Panc1 (cell line): Measurements from ENCODE around the gene FAHD1. TPM values are rescaled to one million over a fixed set of nuclear protein-coding genes. Genes with fewer than 3 reads are reported as not detected.

ENCODE experiments used
- ATAC-seq: fragments of 200-7000 bp; cut with Tn5 transposase; 2 replicates; pipeline ENCODE4 v1.9.1; 2020; ENCODE audit warnings: mild to moderate bottlenecking, moderate library complexity
- BruUV-seq: library from RNA; stranded (reverse); fragments of 400-500 nt; replicated peaks from 2 replicates; lab custom pipeline; 2021; lab: Mats Ljungman, UMichigan
- CTCF ChIA-PET: fragments of 300-600 bp; sonication (Branson Sonifier 250); formaldehyde crosslinking; loops from one replicate; lab custom pipeline; 2022; ENCODE audit warnings: antibody characterized with exemption; lab: Charles Lee
- POLR2A ChIA-PET: fragments of 300-600 bp; sonication (Branson Sonifier 250); formaldehyde crosslinking; loops from one replicate; lab custom pipeline; 2022; ENCODE audit warnings: antibody characterized with exemption; lab: Charles Lee
- DNase-seq: peaks from one replicate; pipeline ENCODE4 v3.0.0-alpha.2; 2010; ENCODE audit warnings: low read depth, low spot score
- H3K27ac ChIP-seq: 2 replicates; pipeline ENCODE4 v1.5.1; 2011; ENCODE audit warnings: mild to moderate bottlenecking, low read length, inconsistent platforms
- H3K27me3 ChIP-seq: fragments of 200-500 bp; sonication (Bioruptor generic); 2 replicates; pipeline ENCODE4 v1.6.0; 2014; ENCODE audit warnings: low read length, inconsistent platforms; ENCODE audit not compliant: control insufficient read depth, insufficient read depth
- H3K36me3 ChIP-seq: fragments of 200-500 bp; sonication (Bioruptor generic); 2 replicates; pipeline ENCODE4 v1.5.1; 2014; ENCODE audit warnings: inconsistent platforms, mild to moderate bottlenecking, low read length, moderate library complexity; ENCODE audit not compliant: control insufficient read depth, insufficient read depth
- H3K4me1 ChIP-seq: 2 replicates; pipeline ENCODE4 v1.5.1; 2011; ENCODE audit warnings: inconsistent platforms, mild to moderate bottlenecking, low read length, moderate library complexity; ENCODE audit not compliant: control insufficient read depth, insufficient read depth
- H3K4me3 ChIP-seq, 2 experiments: 2 replicates each; pipeline ENCODE4 v1.5.1; 2011 to 2012; ENCODE audit warnings: low read depth in 2 of 2, low read length in 2 of 2, mild to moderate bottlenecking in 2 of 2, inconsistent platforms in 1 of 2, moderate library complexity in 1 of 2
- H3K9me3 ChIP-seq: fragments of 200-500 bp; sonication (Bioruptor generic); 2 replicates; pipeline ENCODE4 v1.5.1; 2014; ENCODE audit warnings: low read depth, mild to moderate bottlenecking, inconsistent platforms, low read length, moderate library complexity; ENCODE audit not compliant: control insufficient read depth, insufficient read depth
- POLR2AphosphoS5 ChIP-seq: IDR thresholded peaks from 2 replicates; pipeline ENCODE4 v1.6.1; 2012; ENCODE audit warnings: mild to moderate bottlenecking, low read depth, low read length, moderate library complexity
- SIN3A ChIP-seq: IDR thresholded peaks from 2 replicates; pipeline ENCODE4 v1.6.1; 2012; ENCODE audit warnings: low read depth, mild to moderate bottlenecking, low read length, moderate library complexity, borderline replicate concordance; ENCODE audit not compliant: insufficient read depth
- TCF7L2 ChIP-seq: IDR thresholded peaks from 2 replicates; pipeline ENCODE4 v1.6.1; 2011; ENCODE audit warnings: mild to moderate bottlenecking, low read depth, low read length, inconsistent platforms
- in situ Hi-C: cut with HindIII; loops from 2 replicates; pipeline ENCODE4 v1.10.0; 2016; ENCODE audit warnings: low sequenced_read_pairs, low pct_unique_long_range_greater_than_20kb
- intact Hi-C: fragments of 100-400 bp; cut with micrococcal nuclease; formaldehyde crosslinking; loops from one replicate; pipeline ENCODE4 v1.10.0; 2022; ENCODE audit not compliant: unreplicated experiment
- total RNA-seq: library from RNA; stranded (reverse); gene quantifications from one replicate; pipeline ENCODE4 v1.2.1, GENCODE V29; 2021; ENCODE audit not compliant: unreplicated experiment
- TF ChIP-seq, protein P1 (sequence below), 2 experiments: IDR thresholded peaks; 2 replicates each; pipeline ENCODE4 v1.6.1; 2011 to 2012; ENCODE audit warnings: low read depth in 2 of 2, control low read depth in 1 of 2, low read length in 1 of 2, mild to moderate bottlenecking in 1 of 2, moderate library complexity in 1 of 2; ENCODE audit not compliant: insufficient read depth in 1 of 2
- TF ChIP-seq, protein P2 (sequence below): fragments of 450-650 bp; IDR thresholded peaks from 2 replicates; pipeline ENCODE4 v1.5.1; 2017; ENCODE audit warnings: mild to moderate bottlenecking

Gene FAHD1
- total RNA-seq, 1 experiment from 2014 or later: 34.6 TPM

DNA sequence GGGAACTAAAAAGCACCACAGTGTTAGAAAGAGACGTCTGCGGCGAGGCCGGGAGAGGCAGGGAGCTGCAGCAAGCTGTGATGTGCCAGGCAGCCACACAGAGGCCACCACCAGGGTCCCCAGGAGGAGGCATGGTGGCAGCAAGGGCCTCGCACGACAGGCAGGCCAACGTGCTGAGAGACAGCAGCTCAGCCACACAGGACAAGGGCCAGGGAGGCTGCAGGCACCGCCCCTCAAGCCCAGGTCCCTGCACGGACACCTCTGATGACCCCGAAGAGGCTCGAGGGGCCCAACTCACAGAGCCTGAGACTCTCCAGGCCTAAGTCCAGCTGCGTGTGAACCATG, 6.1 kb upstream of the FAHD1 start:
- ChIA-PET CTCF (no interaction called here), POLR2A (no interaction called here)
- TF ChIP-seq POLR2AphosphoS5 (no peak), TCF7L2 (no peak), SIN3A (no peak)
- TF ChIP-seq, protein P1, sequence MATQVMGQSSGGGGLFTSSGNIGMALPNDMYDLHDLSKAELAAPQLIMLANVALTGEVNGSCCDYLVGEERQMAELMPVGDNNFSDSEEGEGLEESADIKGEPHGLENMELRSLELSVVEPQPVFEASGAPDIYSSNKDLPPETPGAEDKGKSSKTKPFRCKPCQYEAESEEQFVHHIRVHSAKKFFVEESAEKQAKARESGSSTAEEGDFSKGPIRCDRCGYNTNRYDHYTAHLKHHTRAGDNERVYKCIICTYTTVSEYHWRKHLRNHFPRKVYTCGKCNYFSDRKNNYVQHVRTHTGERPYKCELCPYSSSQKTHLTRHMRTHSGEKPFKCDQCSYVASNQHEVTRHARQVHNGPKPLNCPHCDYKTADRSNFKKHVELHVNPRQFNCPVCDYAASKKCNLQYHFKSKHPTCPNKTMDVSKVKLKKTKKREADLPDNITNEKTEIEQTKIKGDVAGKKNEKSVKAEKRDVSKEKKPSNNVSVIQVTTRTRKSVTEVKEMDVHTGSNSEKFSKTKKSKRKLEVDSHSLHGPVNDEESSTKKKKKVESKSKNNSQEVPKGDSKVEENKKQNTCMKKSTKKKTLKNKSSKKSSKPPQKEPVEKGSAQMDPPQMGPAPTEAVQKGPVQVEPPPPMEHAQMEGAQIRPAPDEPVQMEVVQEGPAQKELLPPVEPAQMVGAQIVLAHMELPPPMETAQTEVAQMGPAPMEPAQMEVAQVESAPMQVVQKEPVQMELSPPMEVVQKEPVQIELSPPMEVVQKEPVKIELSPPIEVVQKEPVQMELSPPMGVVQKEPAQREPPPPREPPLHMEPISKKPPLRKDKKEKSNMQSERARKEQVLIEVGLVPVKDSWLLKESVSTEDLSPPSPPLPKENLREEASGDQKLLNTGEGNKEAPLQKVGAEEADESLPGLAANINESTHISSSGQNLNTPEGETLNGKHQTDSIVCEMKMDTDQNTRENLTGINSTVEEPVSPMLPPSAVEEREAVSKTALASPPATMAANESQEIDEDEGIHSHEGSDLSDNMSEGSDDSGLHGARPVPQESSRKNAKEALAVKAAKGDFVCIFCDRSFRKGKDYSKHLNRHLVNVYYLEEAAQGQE (IDR thresholded peaks at IDR 0.05; ENCODE audit: insufficient read depth in 1 of 2, low read depth in 2 of 2, low read length in 1 of 2): no peak
- TF ChIP-seq, protein P2, sequence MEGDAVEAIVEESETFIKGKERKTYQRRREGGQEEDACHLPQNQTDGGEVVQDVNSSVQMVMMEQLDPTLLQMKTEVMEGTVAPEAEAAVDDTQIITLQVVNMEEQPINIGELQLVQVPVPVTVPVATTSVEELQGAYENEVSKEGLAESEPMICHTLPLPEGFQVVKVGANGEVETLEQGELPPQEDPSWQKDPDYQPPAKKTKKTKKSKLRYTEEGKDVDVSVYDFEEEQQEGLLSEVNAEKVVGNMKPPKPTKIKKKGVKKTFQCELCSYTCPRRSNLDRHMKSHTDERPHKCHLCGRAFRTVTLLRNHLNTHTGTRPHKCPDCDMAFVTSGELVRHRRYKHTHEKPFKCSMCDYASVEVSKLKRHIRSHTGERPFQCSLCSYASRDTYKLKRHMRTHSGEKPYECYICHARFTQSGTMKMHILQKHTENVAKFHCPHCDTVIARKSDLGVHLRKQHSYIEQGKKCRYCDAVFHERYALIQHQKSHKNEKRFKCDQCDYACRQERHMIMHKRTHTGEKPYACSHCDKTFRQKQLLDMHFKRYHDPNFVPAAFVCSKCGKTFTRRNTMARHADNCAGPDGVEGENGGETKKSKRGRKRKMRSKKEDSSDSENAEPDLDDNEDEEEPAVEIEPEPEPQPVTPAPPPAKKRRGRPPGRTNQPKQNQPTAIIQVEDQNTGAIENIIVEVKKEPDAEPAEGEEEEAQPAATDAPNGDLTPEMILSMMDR: no peak
- Histone ChIP-seq H3K36me3 (no peaks in the 10 kb centered on the region), H3K27me3 (no peaks in the 10 kb centered on the region), H3K4me3 (no peak overlapping the region), H3K9me3 (no peaks in the 10 kb centered on the region), H3K27ac (no peak overlapping the region), H3K4me1 (0 out of 2 replicates have a peak, but pooled peaks cover 10% of the 10 kb centered on the region)
- no peak for ATAC-seq
- no TSS peak for BruUV-seq
- in situ Hi-C loops: no loop called here
- no peak for DNase-seq
- intact Hi-C loops: no loop called here

DNA sequence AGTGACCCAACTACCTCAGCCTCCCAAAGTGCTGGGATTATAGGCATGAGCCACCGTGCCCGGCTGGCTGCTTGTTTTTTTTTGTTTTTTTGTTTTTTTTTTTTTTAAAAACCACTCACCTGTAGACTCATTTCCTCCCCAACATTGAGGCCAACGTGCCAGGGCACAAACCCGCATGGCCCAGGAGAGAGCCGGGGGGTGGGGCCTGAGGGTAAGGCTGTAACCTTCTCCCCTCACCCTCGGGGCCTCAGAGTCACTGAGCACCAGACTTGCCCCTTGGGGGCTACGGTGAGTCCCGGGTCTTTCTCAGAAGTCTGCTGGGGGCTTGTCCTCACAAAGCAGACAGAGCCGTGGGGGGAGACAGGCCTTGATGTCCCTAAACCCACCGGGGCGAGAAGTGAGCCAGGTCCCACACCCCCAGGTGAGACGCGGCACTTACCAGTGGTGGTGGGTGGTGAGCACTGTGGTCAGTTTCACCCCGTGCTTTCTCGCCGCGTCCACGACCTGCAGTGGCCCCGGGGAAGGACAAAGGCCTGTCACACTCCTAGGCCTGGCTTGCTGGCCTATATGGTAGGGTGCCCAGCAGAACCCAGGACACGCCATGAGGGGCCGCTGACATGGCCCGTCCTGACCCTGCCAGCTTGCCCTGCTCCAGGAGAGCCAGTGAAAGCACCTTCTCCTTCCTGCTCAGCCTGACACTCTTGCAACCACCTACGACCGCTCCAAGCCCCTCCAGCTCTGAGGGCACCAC, 5.0 kb upstream of the FAHD1 start:
- no peaks in the 10 kb centered on the region for H3K27me3 ChIP-seq
- no peaks in the 10 kb centered on the region for H3K36me3 ChIP-seq
- BruUV-seq: no TSS peak
- H3K4me1 ChIP-seq: 0 out of 2 replicates have a peak, but pooled peaks cover 10% of the 10 kb centered on the region
- POLR2A ChIA-PET: no interaction called here
- in situ Hi-C loops (no loop called here), intact Hi-C loops (no loop called here)
- no peaks in the 10 kb centered on the region for H3K9me3 ChIP-seq
- no peak overlapping the region for H3K4me3 ChIP-seq
- DNase-seq (no peak), ATAC-seq (no peak)
- TF ChIP-seq, protein P1 (IDR thresholded peaks at IDR 0.05; ENCODE audit: insufficient read depth in 1 of 2, low read depth in 2 of 2, low read length in 1 of 2): no peak
- no peak for TF ChIP-seq POLR2AphosphoS5
- TF ChIP-seq TCF7L2: no peak
- TF ChIP-seq SIN3A: no peak
- TF ChIP-seq, protein P2: no peak
- CTCF ChIA-PET: interaction anchor here (0.7 kb wide), 1 partner anchor 17 kb away, joined by 6 read pairs; no protein-coding TSS in a partner anchor
- no peak overlapping the region for H3K27ac ChIP-seq
